H7 (cell line): ENCODE data around the gene TMEM212. TPM values are rescaled to one million over a fixed set of nuclear protein-coding genes. Genes with fewer than 3 reads are reported as not detected.

ENCODE experiments used
- DNase-seq: peaks from one replicate; pipeline ENCODE4 v3.0.0; 2012
- H3K27me3 ChIP-seq: 2 replicates; pipeline ENCODE4 v1.6.0; 2011; ENCODE audit warnings: mild to moderate bottlenecking, low read length; ENCODE audit not compliant: control insufficient read depth, insufficient read depth
- H3K36me3 ChIP-seq: replicated peaks from 2 replicates; pipeline ENCODE4 v1.5.1; 2011; ENCODE audit warnings: low read length; ENCODE audit not compliant: control insufficient read depth, insufficient read depth
- H3K4me3 ChIP-seq: 2 replicates; pipeline ENCODE4 v1.5.1; 2011; ENCODE audit warnings: low read depth, mild to moderate bottlenecking, control low read depth, low read length, moderate library complexity; ENCODE audit not compliant: insufficient read depth
- total RNA-seq: library from RNA; depleted of rRNA; stranded (reverse); fragments of >200 nt; shearing (Covaris generic); gene quantifications from 2 replicates; pipeline ENCODE4 v1.2.3, GENCODE V29; 2014

TMEM212 gene
- total RNA-seq, 1 experiment from 2014 or later, result not detected

DNA sequence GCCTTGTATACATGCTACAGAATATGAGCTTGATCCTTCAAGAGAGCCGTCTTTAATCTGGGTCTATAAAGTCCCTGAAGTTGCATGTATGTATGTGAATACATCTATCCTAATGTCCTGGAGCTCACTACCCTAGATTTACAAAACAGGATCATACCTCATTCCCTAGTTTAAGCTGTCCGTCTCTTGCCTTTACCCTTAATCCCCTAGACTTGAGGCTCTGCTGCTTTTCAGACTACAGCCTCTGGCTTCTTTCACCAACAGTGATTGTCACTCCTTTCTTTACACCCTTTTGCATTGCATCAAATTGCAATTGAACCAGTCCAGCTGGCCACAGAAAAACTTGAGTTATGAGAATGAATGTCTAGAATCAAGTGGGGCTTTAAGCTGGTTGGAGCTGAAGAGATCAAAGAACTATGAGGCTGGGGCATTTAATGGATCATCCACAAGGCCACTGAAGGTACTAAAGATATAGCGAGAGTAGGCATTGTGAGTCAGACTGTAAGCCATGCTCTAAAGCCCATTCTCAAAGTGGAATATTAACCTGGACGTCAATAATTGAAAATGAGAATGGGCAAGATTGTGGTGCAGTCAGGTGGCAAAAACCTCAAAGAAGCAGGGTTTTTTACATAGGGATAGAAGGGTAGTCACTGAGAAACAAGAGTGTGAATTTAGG is 20.6 kb upstream of the TMEM212 start:
- Histone ChIP-seq H3K27me3 (no peaks in the 10 kb centered on the region), H3K4me3 (no peak overlapping the region), H3K36me3 (no peaks in the 10 kb centered on the region)
- no peak for DNase-seq

DNA sequence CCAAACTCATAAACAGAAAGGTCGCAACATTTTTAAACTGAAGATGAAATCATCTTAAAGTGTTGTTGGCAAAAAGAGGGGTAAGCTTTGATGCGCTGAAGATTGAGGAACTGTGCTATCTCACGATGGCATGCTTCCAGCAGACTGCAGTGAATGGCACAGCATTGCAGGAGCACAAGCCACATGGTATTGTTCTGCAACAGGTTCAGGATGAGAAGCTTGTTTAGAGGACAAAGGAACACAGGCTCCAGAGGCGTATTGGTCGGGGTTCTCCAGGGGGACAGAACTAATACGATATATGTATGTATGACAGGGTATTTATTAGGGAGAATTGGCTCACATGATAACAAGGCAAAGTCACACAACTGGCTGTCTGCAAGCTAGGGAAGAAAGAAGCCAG is 19.0 kb upstream of the TMEM212 start:
- Histone ChIP-seq H3K27me3 (no peaks in the 10 kb centered on the region), H3K4me3 (no peak overlapping the region)
- DNase-seq, result no peak

DNA sequence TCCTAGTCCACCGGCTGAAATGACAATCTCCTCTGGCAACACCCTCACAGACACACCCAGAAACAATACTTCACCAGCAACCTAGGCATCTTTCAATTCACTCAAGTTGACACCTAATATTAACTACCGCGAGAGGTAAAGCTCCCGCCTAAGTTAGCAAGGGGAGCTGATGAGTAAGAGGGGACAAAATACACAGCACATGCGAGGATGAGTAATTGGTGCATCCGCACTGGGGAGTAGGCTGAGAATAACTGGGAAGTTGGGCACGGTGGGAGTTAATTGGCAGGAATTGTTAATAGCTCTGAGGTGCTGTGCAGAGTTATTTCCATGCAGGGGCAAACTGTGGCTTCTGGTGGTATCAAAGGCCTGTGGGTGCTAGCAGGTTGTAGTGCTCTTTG is 18.3 kb upstream of the TMEM212 start:
- no peaks in the 10 kb centered on the region for H3K36me3 ChIP-seq
- no peak overlapping the region for H3K4me3 ChIP-seq
- DNase-seq, result no peak
- no peaks in the 10 kb centered on the region for H3K27me3 ChIP-seq

More for the DNA sequence above, 19.0 kb upstream of the TMEM212 start:
- H3K36me3 ChIP-seq, result no peaks in the 10 kb centered on the region

DNA sequence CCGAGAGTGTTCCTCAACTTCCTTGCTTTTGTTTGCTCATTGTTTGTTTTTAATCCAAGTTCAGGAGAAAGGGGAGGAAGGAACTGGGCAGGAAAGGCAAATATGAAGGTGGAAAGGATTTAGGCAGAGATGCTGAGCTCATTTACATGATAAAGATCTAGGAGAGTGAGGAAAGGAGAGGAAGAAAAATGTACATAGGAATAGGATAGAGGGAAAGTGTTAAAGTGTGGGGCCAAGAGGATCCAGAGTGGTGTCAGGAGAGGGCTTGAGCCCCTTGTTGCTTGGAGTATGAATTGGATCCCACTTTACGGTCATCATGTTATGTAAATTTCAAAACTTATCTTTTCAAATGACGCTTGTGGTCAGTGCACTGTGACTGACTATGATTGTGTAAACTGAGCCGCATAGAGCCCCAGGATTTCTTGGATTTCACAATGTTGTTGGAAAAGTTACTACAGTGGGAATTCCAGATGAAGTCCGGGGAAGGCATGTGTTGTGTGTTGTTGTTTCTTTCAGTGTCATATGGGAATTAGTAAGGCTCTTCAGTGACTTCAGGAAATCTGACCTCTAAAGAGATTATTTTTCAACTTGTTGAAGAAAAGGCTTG is 17.8 kb upstream of the TMEM212 start:
- no peaks in the 10 kb centered on the region for H3K27me3 ChIP-seq
- no peaks in the 10 kb centered on the region for H3K36me3 ChIP-seq
- no peak for DNase-seq
- H3K4me3 ChIP-seq, result no peak overlapping the region

DNA sequence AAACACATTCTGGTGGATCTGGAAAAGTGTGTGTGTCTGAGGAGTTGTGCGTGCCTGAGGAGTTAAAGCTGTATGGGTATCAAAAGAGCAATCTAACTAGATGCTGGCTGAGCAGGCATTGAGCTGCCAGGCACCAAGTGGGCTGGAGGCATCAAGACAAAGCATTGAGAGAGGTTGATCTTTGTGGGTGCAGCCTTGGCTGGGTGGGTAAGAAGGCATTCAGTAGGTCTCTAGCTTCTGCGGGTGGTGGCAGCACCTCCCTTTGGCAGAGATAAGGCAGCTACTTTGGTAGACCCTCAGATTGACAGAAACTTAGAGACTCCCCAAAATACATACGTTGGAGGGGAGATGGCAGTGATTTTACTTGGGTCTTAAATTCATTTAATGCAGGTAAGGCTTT is 15.8 kb upstream of the TMEM212 start:
- no peaks in the 10 kb centered on the region for H3K36me3 ChIP-seq
- DNase-seq, result no peak
- no peak overlapping the region for H3K4me3 ChIP-seq
- H3K27me3 ChIP-seq, result no peaks in the 10 kb centered on the region

DNA sequence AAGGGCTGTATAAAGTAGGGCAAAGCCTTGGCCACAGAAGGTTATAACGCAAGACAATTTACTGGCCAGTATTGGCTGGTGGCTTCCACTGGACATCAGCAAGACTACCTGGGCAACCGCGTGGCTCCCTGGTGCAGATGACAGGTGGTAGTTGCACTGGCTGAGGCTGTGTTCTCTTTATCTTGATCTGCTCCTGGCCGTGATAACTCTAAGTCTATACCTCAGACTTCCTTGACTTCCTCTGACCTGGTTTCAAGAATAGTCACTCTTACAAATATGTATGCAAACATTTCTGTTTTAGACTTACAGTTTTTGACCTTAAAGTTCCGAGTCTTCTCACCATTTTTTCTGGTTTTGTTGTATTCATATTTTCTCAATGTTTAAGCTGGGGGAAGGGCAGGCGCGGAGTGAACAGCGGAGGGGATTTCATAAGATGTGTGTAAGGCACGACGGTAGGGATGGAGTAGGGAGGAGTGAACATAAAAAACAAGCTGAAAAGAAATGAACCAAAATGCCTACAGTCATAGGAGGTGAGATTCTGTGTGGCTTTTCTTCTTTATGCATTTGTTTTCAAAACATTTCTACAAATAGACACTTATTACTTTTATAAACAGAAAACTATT is 15.2 kb upstream of the TMEM212 start:
- DNase-seq, result no peak
- H3K36me3 ChIP-seq, result no peaks in the 10 kb centered on the region
- H3K4me3 ChIP-seq, result no peak overlapping the region
- H3K27me3 ChIP-seq, result no peaks in the 10 kb centered on the region

DNA sequence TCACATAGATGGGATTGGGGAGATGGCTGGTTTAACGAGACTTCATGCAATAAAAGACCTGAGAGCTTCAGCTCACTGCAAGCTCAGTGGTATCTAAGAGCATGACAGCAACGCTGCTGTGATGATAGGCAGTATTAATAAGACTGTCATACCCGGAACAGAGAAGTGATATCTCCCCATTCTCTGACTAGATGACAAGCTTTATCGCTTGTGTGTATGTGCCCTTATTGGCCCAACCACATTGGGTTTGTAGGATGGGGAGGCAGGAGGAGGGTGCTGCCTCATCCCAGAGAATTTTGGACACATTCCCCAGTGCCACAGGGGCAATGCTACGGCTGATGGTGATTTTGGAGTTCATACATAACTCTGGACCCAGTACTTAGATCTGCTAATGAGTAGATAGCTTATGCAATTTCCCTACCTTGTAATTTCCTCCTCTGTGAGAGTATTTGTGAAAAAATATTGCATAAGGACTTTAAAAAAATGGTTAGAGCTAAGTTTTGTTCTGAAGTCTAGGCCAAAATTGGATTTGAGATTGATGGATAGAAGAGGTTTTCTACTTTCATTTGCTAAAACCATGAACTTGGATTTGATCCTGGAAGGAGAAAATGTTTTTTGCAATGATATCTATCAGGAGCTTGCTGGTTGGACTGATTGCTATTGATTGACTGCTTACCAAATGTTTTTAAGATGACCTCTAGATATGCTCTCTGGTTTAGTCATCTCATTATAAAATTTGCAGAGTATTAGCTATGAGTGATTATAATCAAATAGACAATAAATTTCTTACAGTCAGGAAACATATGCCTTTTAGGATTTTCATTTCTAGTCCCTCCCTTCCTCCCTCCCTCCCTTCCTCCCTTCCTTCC is 14.0 kb upstream of the TMEM212 start:
- Histone ChIP-seq H3K4me3 (no peak overlapping the region), H3K27me3 (no peaks in the 10 kb centered on the region), H3K36me3 (no peaks in the 10 kb centered on the region)
- DNase-seq, result no peak

DNA sequence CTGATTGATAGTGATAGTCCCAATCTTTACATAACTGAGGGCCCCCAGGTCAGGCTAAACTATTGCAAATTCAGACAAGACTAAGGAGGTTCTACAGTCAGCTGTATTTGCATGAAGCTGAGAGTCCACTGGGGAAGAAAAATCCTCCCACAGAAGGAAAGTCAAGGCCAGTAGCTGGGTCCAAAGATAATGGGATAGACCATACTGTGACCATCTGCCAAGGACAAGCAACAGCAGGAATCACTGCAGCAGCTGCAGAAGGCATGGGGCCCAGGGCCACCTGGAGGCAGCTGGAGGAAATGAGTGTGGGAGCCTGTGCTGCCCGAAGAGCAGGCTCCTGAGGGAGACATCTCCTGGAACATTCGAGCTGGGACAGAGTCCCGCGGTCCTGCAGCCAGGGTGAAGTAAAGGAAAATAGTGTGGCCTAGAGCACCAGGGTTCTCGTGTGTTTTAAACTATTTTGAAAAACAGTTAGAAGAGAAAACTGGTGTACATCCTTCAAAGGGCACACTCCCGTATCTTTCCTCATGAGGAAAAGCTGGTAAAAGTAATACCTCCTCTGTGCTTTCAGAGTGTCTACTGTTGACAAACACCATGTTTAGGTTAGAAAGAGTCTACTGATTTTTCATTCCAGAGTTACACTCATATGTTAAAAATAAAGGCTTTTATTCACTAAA is 13.2 kb upstream of the TMEM212 start:
- peak; percentile 72 for DNase-seq
- Histone ChIP-seq H3K4me3 (no peak overlapping the region), H3K36me3 (no peaks in the 10 kb centered on the region), H3K27me3 (no peaks in the 10 kb centered on the region)

DNA sequence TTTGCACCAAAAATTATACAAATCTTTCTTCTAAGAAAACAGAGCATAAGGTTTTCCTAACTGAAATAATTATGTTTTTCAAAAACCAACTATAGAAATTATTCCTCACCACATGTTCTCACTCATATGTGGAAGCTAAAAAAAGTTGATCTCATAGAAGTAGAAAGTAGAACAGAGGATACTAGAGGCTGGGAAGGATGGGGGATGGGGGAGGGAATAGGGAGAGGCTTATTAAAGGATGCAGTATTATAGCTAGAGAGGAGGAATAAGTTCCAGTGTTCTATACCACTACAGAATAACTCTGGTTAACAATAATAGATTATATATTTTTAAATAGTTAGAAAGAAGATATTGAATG is 12.7 kb upstream of the TMEM212 start:
- H3K4me3 ChIP-seq, result no peak overlapping the region
- no peak for DNase-seq
- H3K36me3 ChIP-seq, result no peaks in the 10 kb centered on the region
- H3K27me3 ChIP-seq, result no peaks in the 10 kb centered on the region

DNA sequence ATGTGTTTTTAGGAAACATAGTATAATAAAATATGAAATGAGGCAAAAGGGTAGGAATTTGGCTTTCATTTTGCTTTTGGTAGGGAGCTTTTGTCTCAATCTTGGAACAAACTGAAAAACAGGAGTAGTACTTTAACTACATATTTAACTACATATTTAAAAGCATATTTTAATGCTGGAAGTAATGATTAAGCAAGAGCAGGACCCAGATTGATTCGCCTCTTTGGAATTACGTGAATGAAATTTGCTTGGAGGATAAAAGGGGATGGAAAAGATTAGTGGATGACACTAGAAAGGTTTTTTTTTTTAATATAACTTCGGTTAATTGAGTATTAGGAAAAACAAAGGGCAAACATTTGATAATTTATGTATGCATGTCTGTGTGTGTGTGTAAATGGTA is 11.2 kb upstream of the TMEM212 start:
- no peak overlapping the region for H3K4me3 ChIP-seq
- H3K27me3 ChIP-seq, result no peaks in the 10 kb centered on the region
- DNase-seq, result no peak
- H3K36me3 ChIP-seq, result no peaks in the 10 kb centered on the region

DNA sequence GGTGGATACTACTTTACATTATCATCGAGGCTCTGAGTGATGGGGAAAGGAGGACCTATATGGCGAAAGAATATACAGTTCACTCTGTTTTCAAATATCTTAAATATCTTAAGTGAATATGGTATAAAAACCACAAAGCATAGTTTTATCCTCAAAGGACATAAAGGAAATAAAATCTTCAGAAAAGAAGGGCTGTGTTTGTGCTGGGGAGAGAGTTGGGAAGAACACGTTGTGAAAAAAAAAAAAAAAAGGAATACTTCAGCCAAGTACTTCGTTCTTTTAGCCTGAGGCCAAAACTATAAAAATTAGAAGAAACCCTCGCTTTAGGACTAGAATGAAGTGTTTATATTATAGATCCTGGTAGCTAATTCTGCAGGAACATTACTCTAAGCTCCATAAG is 10.2 kb upstream of the TMEM212 start:
- DNase-seq, result no peak
- H3K27me3 ChIP-seq, result no peaks in the 10 kb centered on the region
- no peak overlapping the region for H3K4me3 ChIP-seq
- H3K36me3 ChIP-seq, result no peaks in the 10 kb centered on the region

DNA sequence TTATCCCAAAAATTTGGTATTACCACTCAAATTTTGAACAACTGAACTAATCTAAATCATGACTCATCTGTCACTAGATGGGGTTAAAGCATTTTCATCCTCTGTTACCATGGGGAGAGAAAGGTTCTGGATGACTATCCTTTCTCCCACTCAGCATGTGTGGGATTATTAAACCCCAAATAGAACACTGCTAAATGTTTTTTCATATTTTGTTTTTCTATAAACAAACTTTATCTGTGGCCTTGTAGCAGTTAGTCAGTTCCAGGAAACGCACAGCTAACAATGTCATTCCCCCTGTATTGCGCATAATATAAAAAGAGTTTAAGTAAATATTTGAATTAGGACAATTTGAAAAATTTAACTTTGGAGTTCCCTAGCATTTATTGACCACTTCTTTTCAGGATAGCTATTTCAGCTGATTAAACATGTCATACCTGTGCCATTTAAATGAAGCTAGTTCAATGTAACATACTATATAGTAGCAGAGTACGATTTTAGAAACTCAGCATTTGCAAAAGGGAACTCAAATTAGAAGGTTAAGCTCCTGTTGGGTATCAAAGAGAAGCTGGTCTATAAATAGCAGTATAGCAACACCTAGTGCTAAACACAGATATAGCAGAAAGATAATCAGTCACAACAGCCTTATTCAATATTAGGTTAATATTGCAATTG is 9.2 kb upstream of the TMEM212 start:
- Histone ChIP-seq H3K4me3 (no peak overlapping the region), H3K36me3 (no peaks in the 10 kb centered on the region)
- DNase-seq, result no peak

DNA sequence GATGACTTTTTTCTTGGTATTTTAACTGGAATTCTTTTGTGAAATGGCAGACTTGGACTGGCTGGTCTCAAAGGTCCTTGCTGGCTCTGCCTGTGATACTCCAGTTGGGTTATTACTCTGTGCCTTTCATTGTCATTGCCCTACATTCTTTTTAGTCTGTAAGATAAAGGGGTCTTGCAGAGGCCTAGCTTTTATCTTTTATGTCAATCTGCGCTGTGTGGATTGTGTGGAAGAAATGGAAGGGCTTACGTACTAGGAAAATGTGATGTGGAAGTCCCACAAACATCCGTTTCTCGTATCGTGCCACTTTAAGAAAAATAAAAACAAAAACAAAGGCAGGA is 8.7 kb upstream of the TMEM212 start:
- H3K36me3 ChIP-seq, result no peaks in the 10 kb centered on the region
- H3K4me3 ChIP-seq, result no peak overlapping the region
- no peaks in the 10 kb centered on the region for H3K27me3 ChIP-seq
- DNase-seq, result no peak

More for the DNA sequence above, 9.2 kb upstream of the TMEM212 start:
- H3K27me3 ChIP-seq, result no peaks in the 10 kb centered on the region

DNA sequence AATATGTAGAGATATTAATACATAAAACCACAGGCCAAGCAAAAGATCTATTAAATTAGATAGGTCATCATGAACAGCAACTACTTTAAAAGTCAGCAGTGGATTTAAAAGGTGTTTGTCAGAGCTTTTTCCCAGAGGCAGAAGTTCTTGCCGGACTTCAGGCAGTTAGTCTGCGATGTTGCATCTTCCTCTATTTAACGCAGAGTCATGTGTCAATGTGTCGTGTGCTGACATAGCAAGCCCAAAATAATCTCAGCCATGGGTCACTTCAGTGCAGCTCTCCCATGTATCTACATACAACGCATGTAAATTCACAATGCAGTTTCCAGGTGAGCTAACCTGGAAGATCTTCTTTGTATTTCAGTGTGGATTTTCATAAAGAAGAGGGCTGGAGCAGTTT is 8.0 kb upstream of the TMEM212 start:
- no peak for DNase-seq
- Histone ChIP-seq H3K36me3 (no peaks in the 10 kb centered on the region), H3K4me3 (no peak overlapping the region), H3K27me3 (no peaks in the 10 kb centered on the region)
